Mucosa of rectum (tissue), 2 donors: ENCODE data around the gene CHID1.

Source experiments
- H3K27ac ChIP-seq, 2 donors: one replicate each; pipeline ENCODE4 v1.7.0; 2013; ENCODE audit warnings: inconsistent platforms in 2 of 2, low read depth in 2 of 2, low read length in 2 of 2
- H3K27me3 ChIP-seq, 2 donors: one replicate each; pipeline ENCODE4 v1.7.0; 2013; ENCODE audit warnings: low read length in 2 of 2; ENCODE audit not compliant: control insufficient read depth in 2 of 2, insufficient read depth in 2 of 2
- H3K36me3 ChIP-seq, 2 donors: one replicate each; pipeline ENCODE4 v1.7.0; 2013; ENCODE audit warnings: low read length in 2 of 2; ENCODE audit not compliant: control insufficient read depth in 2 of 2, insufficient read depth in 2 of 2
- H3K4me1 ChIP-seq, 2 donors: one replicate each; pipeline ENCODE4 v1.7.0; 2013; ENCODE audit warnings: low read length in 2 of 2, mild to moderate bottlenecking in 1 of 2; ENCODE audit not compliant: control insufficient read depth in 2 of 2, insufficient read depth in 2 of 2
- H3K4me3 ChIP-seq, 2 donors: one replicate each; pipeline ENCODE4 v1.7.0; 2013; ENCODE audit warnings: low read length in 2 of 2
- H3K9ac ChIP-seq, 2 donors: one replicate each; pipeline ENCODE4 v1.7.0; 2013; ENCODE audit warnings: low read length in 2 of 2, low read depth in 1 of 2, mild to moderate bottlenecking in 1 of 2
- H3K9me3 ChIP-seq, 2 donors: one replicate each; pipeline ENCODE4 v1.7.0; 2013; ENCODE audit warnings: low read length in 2 of 2; ENCODE audit not compliant: control insufficient read depth in 2 of 2
- donor health status: healthy.
- donor health status: Normal muscosa, but diverticular disease.

The CHID1 gene

DNA sequence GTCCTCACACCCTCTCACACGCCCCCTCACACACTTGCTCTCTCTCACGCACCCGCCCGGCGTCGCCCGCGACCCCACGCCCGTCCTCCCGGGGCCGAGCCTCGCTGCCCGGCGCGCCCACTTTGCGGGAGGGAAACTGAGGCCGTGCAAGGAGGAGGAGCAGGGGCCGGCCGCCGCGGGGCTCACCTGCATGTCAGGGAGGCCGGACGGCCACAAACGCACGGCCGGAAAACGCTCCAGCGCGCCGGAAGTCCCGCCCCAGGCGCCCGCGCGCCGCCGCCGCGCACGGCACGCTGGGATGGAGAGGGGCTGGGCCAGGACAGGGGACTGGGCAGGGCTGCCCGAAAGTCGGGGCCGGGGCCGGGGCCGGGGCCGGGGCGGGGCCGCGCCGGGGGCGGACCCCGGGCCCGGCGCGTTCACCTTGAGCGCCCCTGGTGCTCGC, at the start of gene CHID1:
CHID1 (minus strand) TSS at position 222 of the 442 bp plus-strand sequence. CDS start 5,994 bp downstream, outside the sequence.
- Histone ChIP-seq H3K4me3 (peak within 1 kb of the TSS; percentile 77 to 85), H3K9ac (peak within 1 kb of the TSS; percentile 75 to 83), H3K36me3 (peaks cover 0 to 8% of the 10 kb centered on the region in 2 donors), H3K27ac (peak within 1 kb of the TSS; percentile 83 to 86), H3K9me3 (no peaks in the 10 kb centered on the region), H3K4me1 (peaks cover 12 to 13% of the 10 kb centered on the region in 2 donors), H3K27me3 (no peaks in the 10 kb centered on the region)

DNA sequence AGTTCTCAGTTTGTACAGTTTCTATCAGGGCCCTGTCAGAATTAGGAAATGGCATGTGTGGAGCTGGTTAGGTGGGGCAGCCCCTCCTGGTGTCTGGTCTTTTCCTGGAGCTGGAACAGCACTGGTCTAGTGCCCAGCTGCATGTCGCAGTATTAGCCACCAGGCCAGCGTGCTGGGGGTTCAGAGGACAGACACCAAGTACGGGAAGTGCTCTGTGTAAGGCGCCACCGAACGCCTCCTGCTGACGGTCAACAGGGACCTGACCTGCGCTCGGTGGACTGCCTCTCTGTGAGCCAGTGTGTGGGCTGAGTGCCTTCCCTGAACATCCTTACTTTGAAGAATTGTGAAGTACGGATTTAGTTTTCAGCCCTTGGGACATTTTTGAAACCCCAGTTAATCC, 49.0 kb upstream of the CHID1 start:
- Histone ChIP-seq H3K9me3 (no peaks in the 10 kb centered on the region), H3K27me3 (no peaks in the 10 kb centered on the region), H3K9ac (no peak overlapping the region), H3K4me3 (no peak overlapping the region), H3K27ac (no peak overlapping the region), H3K36me3 (peaks cover 20 to 21% of the 10 kb centered on the region in 2 donors), H3K4me1 (peaks cover 12 to 16% of the 10 kb centered on the region in 2 donors)

DNA sequence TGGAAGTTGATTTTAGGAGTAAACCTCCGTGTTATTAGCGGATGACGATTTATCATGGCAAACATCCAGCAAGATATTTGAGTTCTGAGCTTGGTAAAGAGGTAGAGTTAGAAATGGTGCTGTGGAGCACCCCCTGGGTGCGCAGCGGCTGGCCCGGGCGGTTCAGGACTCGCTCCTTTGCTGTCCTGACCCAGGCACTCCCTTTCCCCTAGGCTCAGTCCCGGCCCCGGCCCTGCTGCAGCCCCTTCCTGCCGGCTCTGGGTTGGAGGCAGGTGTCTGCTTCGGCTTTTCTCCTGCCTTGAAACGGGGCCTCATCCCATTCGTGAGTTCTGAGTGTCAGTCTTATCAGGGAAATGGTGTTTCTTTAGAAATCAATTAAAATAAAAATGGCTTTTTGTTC, 48.4 kb upstream of the CHID1 start:
- no peak overlapping the region for H3K4me3 ChIP-seq
- no peak overlapping the region for H3K27ac ChIP-seq
- peaks cover 16 to 18% of the 10 kb centered on the region in 2 donors for H3K4me1 ChIP-seq
- no peaks in the 10 kb centered on the region for H3K27me3 ChIP-seq
- H3K36me3 ChIP-seq = peaks cover 17 to 19% of the 10 kb centered on the region in 2 donors
- H3K9ac ChIP-seq = no peak overlapping the region
- no peaks in the 10 kb centered on the region for H3K9me3 ChIP-seq

DNA sequence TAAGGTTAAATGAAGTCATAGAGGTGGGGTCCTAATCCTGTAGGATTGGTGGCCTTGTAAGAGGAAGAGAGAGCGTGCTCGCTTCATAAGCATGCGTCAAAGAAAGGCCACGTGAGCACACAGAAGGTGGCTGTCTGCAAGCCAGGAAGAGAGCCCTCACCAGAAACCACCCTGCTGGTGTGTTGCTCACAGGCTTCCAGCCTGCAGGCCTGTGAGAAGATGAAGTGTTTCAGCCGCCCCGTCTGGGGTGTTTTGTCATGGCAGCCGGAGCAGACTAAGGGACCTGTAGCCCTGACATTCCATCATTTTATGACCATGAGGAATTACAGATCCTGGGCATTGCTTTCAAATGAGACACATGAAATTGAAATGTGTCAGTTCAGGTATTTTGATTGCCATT, 47.5 kb upstream of the CHID1 start:
- Histone ChIP-seq H3K27me3 (no peaks in the 10 kb centered on the region), H3K27ac (no peak overlapping the region), H3K36me3 (peaks cover 13 to 14% of the 10 kb centered on the region in 2 donors), H3K9ac (no peak overlapping the region), H3K4me1 (peaks cover 17 to 23% of the 10 kb centered on the region in 2 donors), H3K4me3 (no peak overlapping the region), H3K9me3 (no peaks in the 10 kb centered on the region)

DNA sequence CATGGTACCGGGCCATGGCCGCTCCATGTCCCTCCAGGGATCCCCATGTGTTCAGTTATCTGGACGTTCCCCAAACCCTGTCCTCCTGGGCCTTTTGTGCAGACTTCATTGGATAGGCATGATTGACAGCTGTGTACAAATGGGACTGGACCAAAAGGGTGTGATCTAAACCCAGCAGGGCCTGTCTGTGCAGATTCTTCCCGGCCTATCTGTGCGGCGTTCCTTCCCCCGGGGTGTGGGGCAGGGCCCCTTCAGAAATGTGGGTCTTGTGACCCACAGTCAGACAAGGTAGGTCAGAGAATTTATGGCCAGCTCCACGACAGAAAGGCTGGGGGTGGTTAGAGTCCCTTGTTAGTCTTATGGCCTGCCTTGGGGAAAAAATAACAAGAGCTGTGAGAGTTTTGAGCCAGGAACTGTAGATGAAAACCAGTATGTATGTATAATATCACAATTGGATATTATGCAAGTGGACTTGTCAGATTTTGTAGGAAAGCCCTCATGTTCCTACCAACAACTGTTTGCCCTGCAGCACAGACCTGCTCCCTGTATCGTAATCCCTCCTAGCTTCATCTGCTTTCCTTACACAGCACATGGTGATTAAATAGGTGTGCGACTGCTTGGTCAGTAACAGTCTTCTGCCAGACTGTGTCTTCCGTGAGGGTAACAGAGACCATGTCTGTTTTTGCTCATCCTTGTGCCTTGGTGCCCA, 46.8 kb upstream of the CHID1 start:
- no peaks in the 10 kb centered on the region for H3K27me3 ChIP-seq
- H3K4me3 ChIP-seq = no peak overlapping the region
- peaks cover 21 to 29% of the 10 kb centered on the region in 2 donors for H3K4me1 ChIP-seq
- H3K27ac ChIP-seq = no peak overlapping the region
- H3K9ac ChIP-seq = no peak overlapping the region
- peaks cover 13 to 14% of the 10 kb centered on the region in 2 donors for H3K36me3 ChIP-seq
- no peaks in the 10 kb centered on the region for H3K9me3 ChIP-seq

DNA sequence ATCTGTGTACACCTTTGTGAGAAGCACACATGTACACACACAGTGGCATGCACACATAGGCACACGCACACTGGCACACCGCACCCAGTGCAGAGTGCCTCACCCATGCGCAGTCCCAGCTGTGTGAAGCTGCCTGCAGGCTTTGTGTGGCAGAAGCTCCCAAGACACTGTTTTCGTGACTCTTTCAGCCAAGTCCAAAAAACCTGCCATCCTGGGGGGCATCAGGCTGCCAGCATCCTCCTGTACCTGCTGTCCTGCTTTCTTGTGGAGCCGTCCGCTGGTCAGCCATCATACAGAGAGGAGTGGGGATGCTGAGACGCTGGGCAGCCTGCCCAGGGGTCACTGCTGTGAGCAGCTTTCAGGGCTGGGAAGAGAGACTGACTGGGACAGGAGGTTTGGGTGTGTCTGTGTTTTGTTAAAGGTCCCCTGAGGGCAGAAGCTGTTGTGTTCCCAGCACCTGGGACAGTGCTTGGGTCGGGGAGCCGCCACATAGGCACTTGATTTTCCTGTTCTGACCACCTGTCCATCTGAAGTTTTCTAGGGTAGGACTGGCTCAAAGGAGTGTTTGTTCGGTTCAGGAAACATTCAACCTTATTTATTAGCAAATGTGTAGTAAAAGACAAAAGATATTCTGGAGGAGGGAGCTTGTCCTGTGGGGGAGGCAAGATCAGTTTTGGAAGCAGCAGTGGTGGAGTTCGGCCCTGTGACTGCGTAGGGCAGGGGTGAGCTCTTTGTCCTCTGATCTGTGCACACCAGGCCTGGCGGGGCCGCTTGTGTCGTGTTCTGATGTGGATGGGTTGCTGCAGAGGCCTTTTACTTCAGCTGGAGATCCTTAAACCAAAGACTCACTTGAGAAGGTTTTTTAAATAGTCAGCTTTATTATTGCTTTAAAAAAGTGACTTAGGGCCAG, 44.8 kb upstream of the CHID1 start:
- H3K27ac ChIP-seq = peak overlapping the region; percentile 61 to 66
- no peaks in the 10 kb centered on the region for H3K27me3 ChIP-seq
- H3K36me3 ChIP-seq = peaks cover 7% of the 10 kb centered on the region in 2 donors
- H3K9me3 ChIP-seq = no peaks in the 10 kb centered on the region
- no peak overlapping the region for H3K9ac ChIP-seq
- H3K4me3 ChIP-seq = no peak overlapping the region
- H3K4me1 ChIP-seq = peaks cover 32 to 38% of the 10 kb centered on the region in 2 donors

DNA sequence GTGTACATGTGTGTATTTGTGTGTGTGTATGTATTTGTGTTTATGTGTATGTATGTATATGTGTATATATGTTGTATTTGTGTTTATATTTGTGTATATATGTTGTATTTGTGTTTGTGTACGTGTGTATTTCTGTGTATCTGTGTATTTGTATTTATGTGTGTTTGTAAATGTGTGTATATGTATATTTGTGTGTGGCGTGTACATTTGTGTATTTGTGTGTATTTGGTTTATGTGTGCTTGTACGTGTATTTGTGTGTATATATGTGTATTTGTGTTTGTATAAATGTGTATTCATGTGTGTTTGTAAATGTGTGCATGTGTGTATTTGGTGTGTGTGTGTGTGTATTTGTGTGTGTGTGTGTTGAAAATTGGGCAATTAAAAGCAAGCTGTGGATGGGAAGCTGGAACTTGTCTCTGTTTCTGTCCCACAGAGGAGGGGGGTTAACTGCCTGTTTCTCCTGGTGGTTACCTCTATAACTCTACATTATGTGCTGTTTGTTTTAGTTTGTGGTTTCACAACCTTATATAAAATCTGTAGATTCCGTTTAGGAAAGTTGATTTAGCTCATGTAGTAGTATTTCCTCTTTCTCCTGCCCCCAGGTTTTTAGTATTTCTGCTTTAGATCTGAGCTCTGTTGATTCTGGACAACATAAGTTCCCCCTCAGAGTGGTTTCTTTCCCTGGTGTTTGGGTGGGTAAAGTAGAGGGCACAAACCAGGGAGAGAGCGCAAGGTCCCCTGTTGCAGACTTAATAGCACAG, 44.0 kb upstream of the CHID1 start:
- H3K27ac ChIP-seq = peak overlapping the region; percentile 61 to 66
- H3K36me3 ChIP-seq = peaks cover 2 to 3% of the 10 kb centered on the region in 2 donors
- H3K4me3 ChIP-seq = no peak overlapping the region
- H3K4me1 ChIP-seq = peaks cover 32 to 38% of the 10 kb centered on the region in 2 donors
- no peak overlapping the region for H3K9ac ChIP-seq
- no peaks in the 10 kb centered on the region for H3K9me3 ChIP-seq
- no peaks in the 10 kb centered on the region for H3K27me3 ChIP-seq

DNA sequence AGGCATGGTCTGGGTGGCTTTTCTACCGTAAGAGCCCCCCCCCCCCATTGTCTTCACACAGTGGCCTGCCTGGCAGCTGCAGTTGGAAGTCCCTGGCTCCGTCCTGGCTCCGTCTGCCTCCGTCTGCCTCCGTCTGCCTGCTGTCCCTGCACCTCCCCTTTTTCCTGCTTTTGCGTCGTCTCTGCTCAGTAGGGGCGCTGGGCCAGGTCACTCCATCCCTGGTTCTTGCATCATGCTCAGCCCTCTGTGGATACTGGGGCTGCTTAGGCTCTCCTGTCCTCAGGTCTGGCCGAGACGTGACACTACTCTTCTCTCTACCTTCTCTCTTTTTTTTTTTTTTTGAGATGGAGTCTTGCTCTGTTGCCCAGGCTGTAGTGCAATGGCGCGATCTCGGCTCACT, 42.9 kb upstream of the CHID1 start:
- Histone ChIP-seq H3K9me3 (no peaks in the 10 kb centered on the region), H3K9ac (no peak overlapping the region), H3K4me3 (no peak overlapping the region), H3K27me3 (no peaks in the 10 kb centered on the region), H3K36me3 (peaks cover 0 to 2% of the 10 kb centered on the region in 2 donors), H3K4me1 (peaks cover 32 to 38% of the 10 kb centered on the region in 2 donors), H3K27ac (peak overlapping the region in 1 of 2 donors; percentile 73)

DNA sequence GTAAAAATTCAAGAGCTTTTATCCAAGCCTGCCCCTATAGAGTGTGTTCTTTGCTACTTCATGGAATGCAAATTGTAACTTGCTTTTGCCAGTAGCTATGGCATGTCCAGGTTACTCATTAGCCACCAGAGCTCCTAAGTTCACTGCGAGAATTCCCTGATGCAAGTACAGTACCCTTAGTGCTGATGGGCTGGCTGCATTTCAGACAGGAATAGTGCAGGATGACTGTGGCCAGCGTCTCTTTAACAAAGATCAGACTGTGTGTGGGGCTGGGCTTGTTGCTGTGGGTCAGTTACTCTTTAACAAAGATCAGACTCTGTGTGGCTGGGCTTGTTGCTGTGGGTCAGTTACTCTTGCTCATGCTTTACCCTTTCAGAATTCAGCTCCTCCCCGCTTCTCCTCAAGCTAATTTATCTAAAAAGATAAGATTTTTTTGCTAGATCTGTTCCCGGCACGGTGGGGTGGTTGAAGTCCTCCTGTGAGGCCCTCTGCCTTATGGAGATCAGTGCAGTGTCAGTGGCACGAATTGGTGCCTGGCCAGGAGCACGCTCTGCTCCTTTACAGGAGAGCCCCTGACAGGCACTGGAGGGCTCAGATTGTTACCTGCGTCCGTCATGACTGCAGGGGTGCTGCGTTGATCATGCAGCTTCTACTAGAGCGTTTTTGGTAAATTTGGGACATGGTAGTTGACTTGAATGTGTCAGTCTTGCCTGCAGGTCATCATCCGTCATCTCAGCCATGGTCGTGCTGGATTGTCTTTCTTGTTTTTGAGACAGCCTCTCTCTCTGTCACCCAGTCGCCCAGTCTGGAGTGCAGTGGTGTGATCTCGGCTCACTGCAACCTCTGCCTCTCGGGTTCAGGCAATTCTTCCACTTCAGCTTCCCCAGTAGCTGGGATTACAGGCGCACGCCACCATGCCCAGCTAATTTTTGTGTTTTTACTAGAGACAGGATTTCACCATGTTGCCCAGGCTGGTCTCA, 42.1 kb upstream of the CHID1 start:
- Histone ChIP-seq H3K9ac (peak overlapping the region in 1 of 2 donors; percentile 1), H3K9me3 (no peaks in the 10 kb centered on the region), H3K27ac (peak overlapping the region; percentile 65 to 73), H3K4me3 (peak overlapping the region in 1 of 2 donors; percentile 35), H3K27me3 (no peaks in the 10 kb centered on the region), H3K36me3 (peaks cover 0 to 2% of the 10 kb centered on the region in 2 donors), H3K4me1 (peaks cover 32 to 38% of the 10 kb centered on the region in 2 donors)
